Hepatocyte (in vitro differentiated cells): Measurements from ENCODE around the gene CDH18. TPM values are rescaled to one million over a fixed set of nuclear protein-coding genes. Genes with fewer than 3 reads are reported as not detected.

Source experiments
- DNase-seq: peaks from one replicate; pipeline ENCODE4 v3.0.0-alpha.2; 2016; ENCODE audit warnings: low spot score
- H2AFZ ChIP-seq: fragments of 200-600 bp; sonication (generic); 2 replicates; pipeline ENCODE4 v1.6.0; 2016; ENCODE audit warnings: antibody characterized with exemption, mild to moderate bottlenecking
- H3K27ac ChIP-seq: fragments of 200-600 bp; sonication (generic); 2 replicates; pipeline ENCODE4 v1.5.1; 2016; ENCODE audit warnings: mild to moderate bottlenecking
- H3K27me3 ChIP-seq: fragments of 200-600 bp; sonication (generic); 2 replicates; pipeline ENCODE4 v1.6.1; 2016
- H3K36me3 ChIP-seq: fragments of 200-600 bp; sonication (generic); replicated peaks from 2 replicates; pipeline ENCODE4 v1.5.1; 2016; ENCODE audit warnings: low read depth; ENCODE audit not compliant: insufficient read depth
- H3K4me1 ChIP-seq: fragments of 200-600 bp; sonication (generic); 2 replicates; pipeline ENCODE4 v1.5.1; 2016; ENCODE audit warnings: mild to moderate bottlenecking, moderate library complexity; ENCODE audit not compliant: insufficient read depth
- H3K4me2 ChIP-seq: fragments of 200-600 bp; sonication (generic); 2 replicates; pipeline ENCODE4 v1.6.0; 2016
- H3K4me3 ChIP-seq: fragments of 200-600 bp; sonication (generic); 2 replicates; pipeline ENCODE4 v1.5.1; 2016; ENCODE audit warnings: mild to moderate bottlenecking
- H3K79me2 ChIP-seq: fragments of 200-600 bp; sonication (generic); 2 replicates; pipeline ENCODE4 v1.6.0; 2017; ENCODE audit warnings: mild to moderate bottlenecking
- H3K9me2 ChIP-seq: fragments of 200-600 bp; sonication (generic); replicated peaks from 2 replicates; pipeline ENCODE4 v1.6.0; 2017; ENCODE audit warnings: mild to moderate bottlenecking; ENCODE audit not compliant: insufficient read depth
- H3K9me3 ChIP-seq: fragments of 200-600 bp; sonication (generic); 2 replicates; pipeline ENCODE4 v1.5.1; 2016; ENCODE audit warnings: low read depth, mild to moderate bottlenecking
- H4K20me1 ChIP-seq: fragments of 200-600 bp; sonication (generic); 2 replicates; pipeline ENCODE4 v1.6.0; 2016; ENCODE audit warnings: mild to moderate bottlenecking; ENCODE audit not compliant: insufficient read depth, poor library complexity, severe bottlenecking
- EZH2 ChIP-seq: fragments of 200-600 bp; sonication (generic); IDR thresholded peaks from 2 replicates; pipeline ENCODE4 v1.6.1; 2016; ENCODE audit warnings: antibody characterized with exemption, mild to moderate bottlenecking, borderline replicate concordance
- EZH2phosphoT487 ChIP-seq: fragments of 200-600 bp; sonication (generic); IDR thresholded peaks from one replicate; pipeline ENCODE4 v1.6.1; 2018; ENCODE audit warnings: antibody characterized with exemption, mild to moderate bottlenecking, low read depth, moderate library complexity; ENCODE audit not compliant: unreplicated experiment, severe bottlenecking
- WGBS: methylation state at CpG from one replicate; pipeline ENCODE4 v1.1.6; 2016; ENCODE audit warnings: low lambda C conversion rate; ENCODE audit errors: missing lambda C conversion rate; 5-methylcytosine and 5-hydroxymethylcytosine counted together
- polyA plus RNA-seq: library from polyadenylated mRNA; unstranded; fragments of >200 nt; fragmentation: Nextera tagmentation; extraction: Ambion mirVana; gene quantifications from 2 replicates; pipeline ENCODE4 v1.2.1, GENCODE V29; 2016
- total RNA-seq: library from RNA; depleted of rRNA; stranded (reverse); fragments of >200 nt; gene quantifications from 2 replicates; pipeline ENCODE4 v1.2.3, GENCODE V29; 2014
- TF ChIP-seq, protein P1 (sequence below): fragments of 200-600 bp; sonication (generic); IDR thresholded peaks from 2 replicates; pipeline ENCODE4 v1.5.1; 2016; ENCODE audit warnings: antibody characterized with exemption, mild to moderate bottlenecking; ENCODE audit not compliant: poor library complexity

CDH18 gene
- total and polyA plus RNA-seq, 2 experiments from 2014 or later, result 0.71 to 1.5 TPM

DNA sequence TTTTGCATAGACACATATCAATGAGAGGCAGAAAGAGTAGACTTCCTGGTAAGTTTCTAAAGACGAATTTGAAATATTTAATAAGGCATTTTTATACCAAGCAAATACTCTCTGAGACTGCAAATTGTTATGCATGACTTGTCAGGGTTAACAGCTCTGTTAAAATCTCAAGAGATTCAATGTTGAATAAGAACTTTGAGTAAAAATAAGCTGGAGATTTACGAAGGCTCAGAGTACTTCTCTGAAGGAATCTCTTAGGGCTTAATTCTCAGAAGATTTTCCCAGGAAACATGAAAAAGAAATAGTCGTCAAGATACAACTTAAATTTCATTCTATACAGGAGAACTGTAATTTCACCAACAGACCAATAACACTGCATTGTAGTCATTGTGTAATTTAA lies 259.4 kb downstream of the CDH18 start:
- Histone ChIP-seq H3K27ac (no peak overlapping the region), H3K79me2 (no peaks in the 10 kb centered on the region), H2AFZ (no peak overlapping the region), H3K36me3 (no peaks in the 10 kb centered on the region), H3K4me1 (no peaks in the 10 kb centered on the region), H3K4me2 (no peak overlapping the region), H3K9me3 (no peaks in the 10 kb centered on the region), H4K20me1 (no peaks in the 10 kb centered on the region), H3K9me2 (no peaks in the 10 kb centered on the region), H3K27me3 (no peaks in the 10 kb centered on the region), H3K4me3 (no peak overlapping the region)
- 50% methylated on average over 3 of the region's 3 CpGs for WGBS
- DNase-seq, result no peak
- TF ChIP-seq EZH2phosphoT487, result no peak
- TF ChIP-seq, protein P1, sequence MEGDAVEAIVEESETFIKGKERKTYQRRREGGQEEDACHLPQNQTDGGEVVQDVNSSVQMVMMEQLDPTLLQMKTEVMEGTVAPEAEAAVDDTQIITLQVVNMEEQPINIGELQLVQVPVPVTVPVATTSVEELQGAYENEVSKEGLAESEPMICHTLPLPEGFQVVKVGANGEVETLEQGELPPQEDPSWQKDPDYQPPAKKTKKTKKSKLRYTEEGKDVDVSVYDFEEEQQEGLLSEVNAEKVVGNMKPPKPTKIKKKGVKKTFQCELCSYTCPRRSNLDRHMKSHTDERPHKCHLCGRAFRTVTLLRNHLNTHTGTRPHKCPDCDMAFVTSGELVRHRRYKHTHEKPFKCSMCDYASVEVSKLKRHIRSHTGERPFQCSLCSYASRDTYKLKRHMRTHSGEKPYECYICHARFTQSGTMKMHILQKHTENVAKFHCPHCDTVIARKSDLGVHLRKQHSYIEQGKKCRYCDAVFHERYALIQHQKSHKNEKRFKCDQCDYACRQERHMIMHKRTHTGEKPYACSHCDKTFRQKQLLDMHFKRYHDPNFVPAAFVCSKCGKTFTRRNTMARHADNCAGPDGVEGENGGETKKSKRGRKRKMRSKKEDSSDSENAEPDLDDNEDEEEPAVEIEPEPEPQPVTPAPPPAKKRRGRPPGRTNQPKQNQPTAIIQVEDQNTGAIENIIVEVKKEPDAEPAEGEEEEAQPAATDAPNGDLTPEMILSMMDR, result no peak
- TF ChIP-seq EZH2, result no peak

DNA sequence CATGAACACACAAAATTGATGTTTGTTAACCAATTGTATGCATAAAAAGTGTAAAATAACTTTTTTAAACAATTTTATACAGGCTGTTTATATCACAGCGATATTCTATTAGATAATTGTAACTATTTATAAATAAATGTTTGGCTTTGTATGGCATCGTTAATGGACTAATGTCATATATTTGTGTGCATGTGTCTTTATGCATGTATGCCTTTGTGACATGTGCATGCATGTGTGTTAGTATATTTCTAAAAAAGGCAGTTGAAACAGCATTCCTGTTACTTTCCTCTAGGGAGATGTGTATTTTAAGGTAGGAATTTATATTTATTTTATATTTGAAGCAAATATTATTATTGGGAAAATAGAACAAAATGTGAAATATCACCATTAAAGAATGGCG lies 268.9 kb downstream of the CDH18 start:
- no peaks in the 10 kb centered on the region for H3K36me3 ChIP-seq
- WGBS, result 59% methylated on average over 3 of the region's 3 CpGs
- no peaks in the 10 kb centered on the region for H4K20me1 ChIP-seq

DNA sequence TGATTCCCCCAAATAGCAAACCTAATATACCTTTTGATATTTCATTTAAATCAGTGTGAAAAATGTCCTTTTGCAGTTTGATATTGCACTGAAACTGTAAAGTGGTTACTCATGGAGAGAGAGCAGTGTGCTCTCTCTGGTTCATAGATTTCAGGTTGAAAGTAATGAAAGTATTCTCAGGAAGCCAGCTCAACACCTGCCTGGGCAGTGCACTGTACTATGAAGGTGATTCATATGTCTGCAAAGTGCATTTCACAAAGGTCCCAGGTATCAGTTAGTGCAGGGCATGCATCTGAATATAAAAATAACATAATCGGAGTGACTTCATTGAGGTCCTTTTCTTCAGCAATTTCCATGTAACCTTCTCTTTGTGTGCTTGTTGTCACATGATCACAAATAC lies 274.3 kb downstream of the CDH18 start:
- no peak for TF ChIP-seq EZH2phosphoT487
- no peak for TF ChIP-seq EZH2
- TF ChIP-seq, protein P1, result no peak
- H4K20me1 ChIP-seq, result no peaks in the 10 kb centered on the region
- H3K4me3 ChIP-seq, result no peak overlapping the region
- no peaks in the 10 kb centered on the region for H3K4me1 ChIP-seq
- DNase-seq, result no peak
- WGBS, result 86% methylated on average over 1 of the region's 1 CpG
- no peaks in the 10 kb centered on the region for H3K36me3 ChIP-seq
- H3K4me2 ChIP-seq, result no peak overlapping the region
- no peaks in the 10 kb centered on the region for H3K79me2 ChIP-seq
- H2AFZ ChIP-seq, result no peak overlapping the region
- no peaks in the 10 kb centered on the region for H3K9me3 ChIP-seq
- H3K9me2 ChIP-seq, result no peaks in the 10 kb centered on the region
- no peak overlapping the region for H3K27ac ChIP-seq
- no peaks in the 10 kb centered on the region for H3K27me3 ChIP-seq

More for the DNA sequence above, 268.9 kb downstream of the CDH18 start:
- Histone ChIP-seq H3K27me3 (no peaks in the 10 kb centered on the region), H3K79me2 (no peaks in the 10 kb centered on the region), H2AFZ (no peak overlapping the region), H3K4me2 (no peak overlapping the region), H3K9me3 (no peaks in the 10 kb centered on the region), H3K4me3 (no peak overlapping the region), H3K27ac (no peak overlapping the region), H3K9me2 (no peaks in the 10 kb centered on the region), H3K4me1 (no peaks in the 10 kb centered on the region)
- no peak for TF ChIP-seq EZH2
- TF ChIP-seq, protein P1, result no peak
- no peak for TF ChIP-seq EZH2phosphoT487
- no peak for DNase-seq

DNA sequence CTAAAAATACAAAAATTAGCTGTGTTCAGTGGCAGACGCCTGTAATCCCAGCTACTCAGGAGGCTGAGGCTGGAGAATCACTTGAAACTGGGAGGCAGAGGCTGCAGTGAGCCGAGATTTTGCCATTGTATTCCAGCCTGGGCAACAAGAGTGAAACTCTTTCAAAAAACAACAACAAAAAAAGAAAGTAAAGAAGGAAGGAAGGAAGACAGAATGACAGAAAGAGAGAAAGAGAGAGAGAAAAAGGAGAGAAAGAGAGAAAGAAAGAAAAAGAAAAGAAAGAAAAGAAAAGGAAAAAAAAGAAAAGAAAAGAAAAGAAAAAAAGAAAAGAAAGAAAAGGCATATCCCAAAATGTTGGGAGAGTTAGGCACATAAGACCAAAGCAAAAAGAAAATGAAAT lies 278.6 kb downstream of the CDH18 start:
- H3K27me3 ChIP-seq, result no peaks in the 10 kb centered on the region
- DNase-seq, result no peak
- no peaks in the 10 kb centered on the region for H3K9me2 ChIP-seq
- no peaks in the 10 kb centered on the region for H3K36me3 ChIP-seq
- H3K27ac ChIP-seq, result no peak overlapping the region
- no peak overlapping the region for H3K4me3 ChIP-seq
- H4K20me1 ChIP-seq, result no peaks in the 10 kb centered on the region
- H3K79me2 ChIP-seq, result no peaks in the 10 kb centered on the region
- 85% methylated on average over 2 of the region's 2 CpGs for WGBS
- no peaks in the 10 kb centered on the region for H3K9me3 ChIP-seq
- H3K4me2 ChIP-seq, result no peak overlapping the region
- no peaks in the 10 kb centered on the region for H3K4me1 ChIP-seq
- H2AFZ ChIP-seq, result no peak overlapping the region
- TF ChIP-seq EZH2phosphoT487 (no peak), EZH2 (no peak)
- TF ChIP-seq, protein P1, result no peak
